VCaP (cell line): ENCODE data around the gene PSMD5.

Source experiments
- H3K27ac ChIP-seq: fragments of 450-650 bp; 2 replicates; pipeline ENCODE4 v1.5.1; 2017
- TF ChIP-seq, protein P1 (sequence below): fragments of 450-650 bp; conservative IDR thresholded peaks from 2 replicates; pipeline ENCODE4 v1.5.1; 2017; ENCODE audit warnings: mild to moderate bottlenecking, moderate library complexity

PSMD5 gene

DNA sequence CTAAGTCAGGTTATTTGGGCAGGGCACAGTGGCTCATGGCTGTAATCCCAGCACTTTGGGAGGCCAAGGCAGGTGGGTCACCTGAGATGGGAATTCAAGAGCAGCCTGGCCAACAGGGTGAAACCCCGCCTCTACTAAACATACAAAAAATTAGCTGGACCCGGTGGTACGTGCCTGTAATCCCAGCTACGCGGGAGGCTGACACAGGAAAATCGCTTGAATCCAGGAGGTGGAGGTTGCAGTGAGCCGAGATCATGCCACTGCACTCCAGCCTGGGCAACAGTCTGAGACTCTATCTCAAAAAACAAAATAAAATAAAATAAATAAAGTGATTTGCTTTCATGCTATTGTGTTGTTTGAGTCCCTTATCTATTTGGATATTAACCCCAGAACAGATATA is 41.3 kb downstream of the PSMD5 start:
- TF ChIP-seq, protein P1, sequence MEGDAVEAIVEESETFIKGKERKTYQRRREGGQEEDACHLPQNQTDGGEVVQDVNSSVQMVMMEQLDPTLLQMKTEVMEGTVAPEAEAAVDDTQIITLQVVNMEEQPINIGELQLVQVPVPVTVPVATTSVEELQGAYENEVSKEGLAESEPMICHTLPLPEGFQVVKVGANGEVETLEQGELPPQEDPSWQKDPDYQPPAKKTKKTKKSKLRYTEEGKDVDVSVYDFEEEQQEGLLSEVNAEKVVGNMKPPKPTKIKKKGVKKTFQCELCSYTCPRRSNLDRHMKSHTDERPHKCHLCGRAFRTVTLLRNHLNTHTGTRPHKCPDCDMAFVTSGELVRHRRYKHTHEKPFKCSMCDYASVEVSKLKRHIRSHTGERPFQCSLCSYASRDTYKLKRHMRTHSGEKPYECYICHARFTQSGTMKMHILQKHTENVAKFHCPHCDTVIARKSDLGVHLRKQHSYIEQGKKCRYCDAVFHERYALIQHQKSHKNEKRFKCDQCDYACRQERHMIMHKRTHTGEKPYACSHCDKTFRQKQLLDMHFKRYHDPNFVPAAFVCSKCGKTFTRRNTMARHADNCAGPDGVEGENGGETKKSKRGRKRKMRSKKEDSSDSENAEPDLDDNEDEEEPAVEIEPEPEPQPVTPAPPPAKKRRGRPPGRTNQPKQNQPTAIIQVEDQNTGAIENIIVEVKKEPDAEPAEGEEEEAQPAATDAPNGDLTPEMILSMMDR, result no peak
- H3K27ac ChIP-seq, result no peak overlapping the region

DNA sequence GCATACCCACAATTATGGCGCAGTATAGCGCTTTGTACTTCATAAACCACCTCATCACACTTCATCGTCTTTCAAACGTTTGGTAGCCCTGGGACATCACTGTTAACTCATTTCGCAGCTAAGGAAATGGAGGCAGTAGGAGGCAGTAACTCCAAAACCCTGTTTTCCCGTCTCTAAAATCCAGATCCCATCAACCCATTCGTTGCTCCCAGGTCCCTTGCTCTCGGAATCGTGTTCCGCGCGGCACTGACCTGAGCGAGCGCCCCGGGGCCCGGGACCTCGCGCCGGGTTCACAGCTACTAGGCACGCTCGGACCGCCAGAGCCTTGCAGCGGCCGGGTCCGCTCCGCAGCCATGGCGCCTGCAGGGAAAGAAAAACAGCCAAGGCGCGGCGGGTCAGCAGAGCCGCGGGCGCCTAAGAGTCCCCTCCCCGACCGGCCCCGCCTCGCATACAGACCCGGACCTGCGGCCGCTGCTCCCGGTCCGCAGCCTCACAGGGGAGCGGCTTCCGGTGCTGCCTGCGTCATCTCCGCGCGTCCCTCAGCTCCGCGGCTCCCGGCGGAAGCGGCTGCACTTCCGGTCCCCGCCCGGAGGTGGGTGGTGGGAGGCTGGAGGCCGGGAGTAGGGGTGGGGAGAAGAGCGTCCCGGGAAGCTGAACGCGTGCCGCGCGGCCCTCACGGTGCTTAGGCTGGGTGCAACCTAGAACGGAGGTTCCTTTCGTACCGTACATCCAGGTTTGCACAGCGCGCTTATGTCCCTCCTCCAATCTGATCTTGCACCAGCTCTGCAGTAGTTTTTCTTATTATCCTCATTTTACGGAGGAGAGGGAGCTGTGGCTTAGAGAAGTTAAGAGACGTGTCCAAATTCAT is 49.6 kb downstream of the PSMD5 start, which contains the start of gene FBXW2:
Gene FBXW2 (minus strand): TSS at position 519 of the 868 bp plus-strand sequence. CDS start 5,158 bp downstream, outside the sequence.
- H3K27ac ChIP-seq, result peak within 1 kb of the TSS; percentile 93
- TF ChIP-seq, protein P1, result no peak

DNA sequence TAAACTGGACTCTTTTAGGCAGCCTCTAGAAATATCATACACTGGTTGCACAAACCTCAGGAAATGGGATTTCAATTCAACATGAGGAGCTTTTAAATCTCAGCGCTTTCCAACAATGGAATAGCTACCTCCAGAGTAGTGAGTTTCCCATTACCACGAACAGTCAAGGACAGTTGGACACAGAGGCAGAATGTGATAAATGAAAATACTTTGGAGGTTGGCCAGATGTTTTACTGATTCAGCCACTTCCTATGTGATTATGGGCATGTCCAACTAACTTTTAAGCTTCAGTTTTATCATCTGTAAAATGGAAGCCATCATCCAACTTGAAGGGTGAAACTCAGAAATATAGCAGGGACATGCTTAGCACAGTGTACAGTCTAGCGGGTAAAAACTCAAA is 51.6 kb downstream of the PSMD5 start:
- TF ChIP-seq, protein P1, result no peak

DNA sequence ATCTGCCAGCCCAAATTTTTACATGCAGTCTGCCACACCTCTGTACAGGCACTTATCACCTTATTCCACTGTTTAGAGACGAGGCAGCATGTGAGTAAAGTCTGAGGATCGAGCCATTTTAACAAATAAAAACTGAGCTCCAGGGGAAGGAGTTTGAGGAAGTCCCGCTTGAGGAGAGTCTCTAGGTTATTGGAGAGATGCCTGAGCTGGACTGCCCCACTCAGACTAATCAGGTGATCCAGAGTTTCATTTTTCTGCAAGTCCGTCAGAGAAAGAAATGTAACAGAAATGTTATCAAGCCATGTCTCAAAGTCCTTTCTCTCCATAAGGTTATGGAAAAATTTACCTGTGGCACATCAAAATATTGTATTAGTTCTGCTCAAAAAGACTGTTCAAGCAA is 54.8 kb downstream of the PSMD5 start:
- TF ChIP-seq, protein P1, result no peak
- H3K27ac ChIP-seq, result no peak overlapping the region

More for the DNA sequence above, 51.6 kb downstream of the PSMD5 start:
- H3K27ac ChIP-seq, result no peak overlapping the region

DNA sequence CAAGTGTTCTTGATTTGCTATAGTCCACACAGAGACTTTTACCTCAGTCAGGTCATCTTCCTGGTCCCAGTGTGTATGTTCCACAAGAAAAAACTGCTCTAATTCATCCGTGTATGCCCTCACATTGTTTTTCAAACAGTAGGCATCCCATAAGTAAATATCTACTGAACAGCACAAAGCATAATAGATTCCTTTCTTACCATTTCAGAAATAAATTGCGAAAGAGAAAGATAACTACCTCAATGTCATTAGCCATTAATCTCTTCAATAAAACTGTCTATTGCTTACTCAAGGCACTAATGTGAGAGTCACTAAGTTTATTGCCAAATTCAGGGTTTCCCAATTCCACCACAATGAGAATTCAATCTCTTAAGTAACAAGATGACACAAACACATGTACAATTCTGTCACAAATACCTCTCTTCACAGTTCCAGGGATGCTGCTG is 59.1 kb downstream of the PSMD5 start:
- TF ChIP-seq, protein P1, result no peak
- H3K27ac ChIP-seq, result peak overlapping the region; percentile 0; the same call in 1 of the 2 replicates

DNA sequence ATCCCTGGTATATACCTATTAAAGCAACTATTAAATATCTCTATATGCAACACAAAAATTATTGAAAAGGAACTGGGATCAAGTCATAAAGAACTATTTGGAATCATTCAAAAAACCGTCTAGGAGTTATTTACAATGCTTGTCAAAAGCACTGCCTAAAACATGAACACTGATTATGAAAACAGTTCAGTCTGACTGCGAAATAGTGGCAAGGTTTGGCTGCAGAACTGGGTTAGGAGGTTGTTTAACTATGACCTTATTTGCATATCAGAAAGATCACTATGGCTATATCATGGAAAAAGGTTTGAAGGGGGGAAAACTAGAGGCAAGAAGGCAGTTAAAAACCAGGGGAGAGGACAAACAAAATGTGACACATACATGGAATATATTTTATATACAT is 61.5 kb downstream of the PSMD5 start:
- no peak overlapping the region for H3K27ac ChIP-seq
- TF ChIP-seq, protein P1, result no peak

DNA sequence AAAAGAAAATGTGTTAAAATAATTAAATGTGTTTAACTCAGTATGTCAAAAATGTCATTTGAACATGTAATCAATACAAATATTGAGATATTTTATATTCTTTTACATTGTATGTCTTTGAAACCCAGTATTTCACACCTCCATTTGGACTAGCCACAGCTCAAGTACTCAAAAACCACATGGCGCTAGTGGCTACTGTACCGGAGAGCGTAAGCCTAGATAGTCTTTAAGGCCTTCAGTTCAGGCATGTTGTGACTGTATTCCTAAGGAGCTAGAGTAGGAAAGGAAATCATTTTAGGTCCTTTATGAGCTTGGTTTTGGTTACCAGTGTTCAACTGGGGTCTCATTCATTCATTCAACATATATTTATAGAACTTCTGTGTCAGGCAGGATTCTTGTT is 62.4 kb downstream of the PSMD5 start:
- no peak overlapping the region for H3K27ac ChIP-seq
- TF ChIP-seq, protein P1, result no peak
